ENCODE measurements around the gene MVB12B.

The MVB12B gene

GRCh38 chr9:126406075-126406667 lies 79.5 kb downstream of the MVB12B start:
- no peak overlapping the region for H3K27ac ChIP-seq (ENCODE audit: low read depth, low read length)
- no peaks in the 10 kb centered on the region for H3K27me3 ChIP-seq (ENCODE audit: control insufficient read depth in 1 of 2, insufficient read depth in 2 of 2, low read length in 2 of 2)
- H3K9me3 ChIP-seq (ENCODE audit: low read length): no peaks in the 10 kb centered on the region
- no peaks in the 10 kb centered on the region for H3K4me1 ChIP-seq (ENCODE audit: insufficient read depth, low read length)
- peaks cover 21% of the 10 kb centered on the region for H3K36me3 ChIP-seq (ENCODE audit: insufficient read depth, low read length)
- H3K4me3 ChIP-seq (ENCODE audit: low read depth in 1 of 2, low read length in 2 of 2): no peak overlapping the region
- H3K9ac ChIP-seq (ENCODE audit: low read length): no peak overlapping the region

GRCh38 chr9:126407114-126407870 lies 80.7 kb downstream of the MVB12B start:
- H3K27me3 ChIP-seq (ENCODE audit: control insufficient read depth in 1 of 2, insufficient read depth in 2 of 2, low read length in 2 of 2): no peaks in the 10 kb centered on the region
- peaks cover 21% of the 10 kb centered on the region for H3K36me3 ChIP-seq (ENCODE audit: insufficient read depth, low read length)
- H3K4me3 ChIP-seq (ENCODE audit: low read depth in 1 of 2, low read length in 2 of 2): no peak overlapping the region
- H3K9me3 ChIP-seq (ENCODE audit: low read length): no peaks in the 10 kb centered on the region
- H3K9ac ChIP-seq (ENCODE audit: low read length): no peak overlapping the region
- H3K4me1 ChIP-seq (ENCODE audit: insufficient read depth, low read length): no peaks in the 10 kb centered on the region
- no peak overlapping the region for H3K27ac ChIP-seq (ENCODE audit: low read depth, low read length)

GRCh38 chr9:126408004-126408403 lies 81.4 kb downstream of the MVB12B start:
- peaks cover 15% of the 10 kb centered on the region for H3K36me3 ChIP-seq (ENCODE audit: insufficient read depth, low read length)
- no peak overlapping the region for H3K9ac ChIP-seq (ENCODE audit: low read length)
- H3K9me3 ChIP-seq (ENCODE audit: low read length): no peaks in the 10 kb centered on the region
- H3K4me3 ChIP-seq (ENCODE audit: low read depth in 1 of 2, low read length in 2 of 2): no peak overlapping the region
- no peaks in the 10 kb centered on the region for H3K27me3 ChIP-seq (ENCODE audit: control insufficient read depth in 1 of 2, insufficient read depth in 2 of 2, low read length in 2 of 2)
- H3K4me1 ChIP-seq (ENCODE audit: insufficient read depth, low read length): no peaks in the 10 kb centered on the region
- no peak overlapping the region for H3K27ac ChIP-seq (ENCODE audit: low read depth, low read length)

GRCh38 chr9:126410229-126410628 lies 83.6 kb downstream of the MVB12B start:
- H3K4me3 ChIP-seq (ENCODE audit: low read depth in 1 of 2, low read length in 2 of 2): no peak overlapping the region
- H3K27me3 ChIP-seq (ENCODE audit: control insufficient read depth in 1 of 2, insufficient read depth in 2 of 2, low read length in 2 of 2): no peaks in the 10 kb centered on the region
- H3K9me3 ChIP-seq (ENCODE audit: low read length): no peaks in the 10 kb centered on the region
- H3K27ac ChIP-seq (ENCODE audit: low read depth, low read length): no peak overlapping the region
- no peaks in the 10 kb centered on the region for H3K4me1 ChIP-seq (ENCODE audit: insufficient read depth, low read length)
- H3K36me3 ChIP-seq (ENCODE audit: insufficient read depth, low read length): peaks cover 8% of the 10 kb centered on the region
- H3K9ac ChIP-seq (ENCODE audit: low read length): no peak overlapping the region

GRCh38 chr9:126411225-126411947 lies 84.8 kb downstream of the MVB12B start:
- Histone ChIP-seq H3K27ac (ENCODE audit: low read depth, low read length) (no peak overlapping the region), H3K4me1 (ENCODE audit: insufficient read depth, low read length) (no peaks in the 10 kb centered on the region), H3K9ac (ENCODE audit: low read length) (no peak overlapping the region), H3K4me3 (ENCODE audit: low read depth in 1 of 2, low read length in 2 of 2) (no peak overlapping the region), H3K36me3 (ENCODE audit: insufficient read depth, low read length) (peaks cover 8% of the 10 kb centered on the region), H3K9me3 (ENCODE audit: low read length) (no peaks in the 10 kb centered on the region), H3K27me3 (ENCODE audit: control insufficient read depth in 1 of 2, insufficient read depth in 2 of 2, low read length in 2 of 2) (no peaks in the 10 kb centered on the region)

GRCh38 chr9:126411948-126412284 lies 85.3 kb downstream of the MVB12B start:
- Histone ChIP-seq H3K4me3 (ENCODE audit: low read depth in 1 of 2, low read length in 2 of 2) (no peak overlapping the region), H3K9ac (ENCODE audit: low read length) (no peak overlapping the region), H3K9me3 (ENCODE audit: low read length) (no peaks in the 10 kb centered on the region), H3K36me3 (ENCODE audit: insufficient read depth, low read length) (peaks cover 8% of the 10 kb centered on the region), H3K27ac (ENCODE audit: low read depth, low read length) (no peak overlapping the region), H3K4me1 (ENCODE audit: insufficient read depth, low read length) (no peaks in the 10 kb centered on the region), H3K27me3 (ENCODE audit: control insufficient read depth in 1 of 2, insufficient read depth in 2 of 2, low read length in 2 of 2) (no peaks in the 10 kb centered on the region)

- no peak overlapping the region for H3K27ac ChIP-seq (ENCODE audit: low read depth, low read length)
- H3K9ac ChIP-seq (ENCODE audit: low read length): no peak overlapping the region
- no peaks in the 10 kb centered on the region for H3K9me3 ChIP-seq (ENCODE audit: low read length)
- H3K27me3 ChIP-seq (ENCODE audit: control insufficient read depth in 1 of 2, insufficient read depth in 2 of 2, low read length in 2 of 2): no peaks in the 10 kb centered on the region
- no peaks in the 10 kb centered on the region for H3K4me1 ChIP-seq (ENCODE audit: insufficient read depth, low read length)
- no peak overlapping the region for H3K4me3 ChIP-seq (ENCODE audit: low read depth in 1 of 2, low read length in 2 of 2)
- H3K36me3 ChIP-seq (ENCODE audit: insufficient read depth, low read length): peaks cover 8% of the 10 kb centered on the region
Measured at GRCh38 chr9:126412905-126413304, 86.3 kb downstream of the MVB12B start.

GRCh38 chr9:126413391-126414068 lies 86.9 kb downstream of the MVB12B start:
- no peaks in the 10 kb centered on the region for H3K27me3 ChIP-seq (ENCODE audit: control insufficient read depth in 1 of 2, insufficient read depth in 2 of 2, low read length in 2 of 2)
- no peak overlapping the region for H3K4me3 ChIP-seq (ENCODE audit: low read depth in 1 of 2, low read length in 2 of 2)
- no peak overlapping the region for H3K27ac ChIP-seq (ENCODE audit: low read depth, low read length)
- H3K36me3 ChIP-seq (ENCODE audit: insufficient read depth, low read length): peaks cover 8% of the 10 kb centered on the region
- H3K4me1 ChIP-seq (ENCODE audit: insufficient read depth, low read length): no peaks in the 10 kb centered on the region
- no peak overlapping the region for H3K9ac ChIP-seq (ENCODE audit: low read length)
- H3K9me3 ChIP-seq (ENCODE audit: low read length): no peaks in the 10 kb centered on the region

- H3K27me3 ChIP-seq (ENCODE audit: control insufficient read depth in 1 of 2, insufficient read depth in 2 of 2, low read length in 2 of 2): no peaks in the 10 kb centered on the region
Measured at GRCh38 chr9:126415741-126416370, 89.2 kb downstream of the MVB12B start.

GRCh38 chr9:126417043-126417442 lies 90.4 kb downstream of the MVB12B start:
- Histone ChIP-seq H3K36me3 (ENCODE audit: insufficient read depth, low read length) (peaks cover 4% of the 10 kb centered on the region), H3K27me3 (ENCODE audit: control insufficient read depth in 1 of 2, insufficient read depth in 2 of 2, low read length in 2 of 2) (no peaks in the 10 kb centered on the region), H3K27ac (ENCODE audit: low read depth, low read length) (no peak overlapping the region), H3K4me1 (ENCODE audit: insufficient read depth, low read length) (no peaks in the 10 kb centered on the region), H3K9ac (ENCODE audit: low read length) (no peak overlapping the region), H3K9me3 (ENCODE audit: low read length) (no peaks in the 10 kb centered on the region), H3K4me3 (ENCODE audit: low read depth in 1 of 2, low read length in 2 of 2) (no peak overlapping the region)

More at GRCh38 chr9:126415741-126416370, 89.2 kb downstream of the MVB12B start:
- Histone ChIP-seq H3K9me3 (ENCODE audit: low read length) (no peaks in the 10 kb centered on the region), H3K4me3 (ENCODE audit: low read depth in 1 of 2, low read length in 2 of 2) (no peak overlapping the region), H3K4me1 (ENCODE audit: insufficient read depth, low read length) (no peaks in the 10 kb centered on the region), H3K27ac (ENCODE audit: low read depth, low read length) (no peak overlapping the region), H3K9ac (ENCODE audit: low read length) (no peak overlapping the region), H3K36me3 (ENCODE audit: insufficient read depth, low read length) (no peaks in the 10 kb centered on the region)

- Histone ChIP-seq H3K9me3 (ENCODE audit: low read length) (no peaks in the 10 kb centered on the region), H3K27ac (ENCODE audit: low read depth, low read length) (no peak overlapping the region), H3K4me1 (ENCODE audit: insufficient read depth, low read length) (no peaks in the 10 kb centered on the region), H3K36me3 (ENCODE audit: insufficient read depth, low read length) (peaks cover 8% of the 10 kb centered on the region), H3K4me3 (ENCODE audit: low read depth in 1 of 2, low read length in 2 of 2) (no peak overlapping the region), H3K27me3 (ENCODE audit: control insufficient read depth in 1 of 2, insufficient read depth in 2 of 2, low read length in 2 of 2) (no peaks in the 10 kb centered on the region), H3K9ac (ENCODE audit: low read length) (no peak overlapping the region)
Measured at GRCh38 chr9:126417684-126418083, 91.1 kb downstream of the MVB12B start.
